Prostate gland (tissue), 2 donors: ENCODE results near the gene C9orf40. TPM values are rescaled to one million over a fixed set of nuclear protein-coding genes. Genes with fewer than 3 reads are reported as not detected.

ENCODE experiments used
- DNase-seq: peaks from one replicate; pipeline ENCODE4 v3.0.0-alpha.2; 2019; ENCODE audit warnings: low spot score
- H3K27ac ChIP-seq, 2 donors: fragments of 200-600 bp; sonication (generic); 2 replicates each; pipeline ENCODE4 v1.5.1; 2017 to 2019
- H3K27me3 ChIP-seq: fragments of 200-600 bp; sonication (generic); replicated peaks from 2 replicates; pipeline ENCODE4 v1.5.1; 2019; ENCODE audit not compliant: insufficient read depth
- H3K36me3 ChIP-seq, 2 donors: fragments of 200-600 bp; sonication (generic); 1 replicate in 1 of 2; 2 replicates in 1 of 2; pipeline versions ENCODE4 v1.5.1 to v1.8.1; 2017 to 2019
- H3K4me1 ChIP-seq: fragments of 200-600 bp; sonication (generic); replicated peaks from 2 replicates; pipeline ENCODE4 v1.5.1; 2019
- H3K4me3 ChIP-seq, 2 donors: fragments of 200-600 bp; sonication (generic); 2 replicates each; pipeline ENCODE4 v1.5.1; 2017 to 2019
- H3K9me3 ChIP-seq: fragments of 200-600 bp; sonication (generic); 2 replicates; pipeline ENCODE4 v1.5.1; 2017
- POLR2A ChIP-seq: fragments of 450-650 bp; IDR thresholded peaks from one replicate; pipeline ENCODE4 v1.6.1; 2016; ENCODE audit warnings: antibody characterized with exemption, mild to moderate bottlenecking
- POLR2AphosphoS5 ChIP-seq: sonication (generic); formaldehyde crosslinking; IDR thresholded peaks from one replicate; pipeline ENCODE4 v1.6.1; 2017; ENCODE audit warnings: antibody characterized with exemption
- intact Hi-C: fragments of 100-400 bp; cut with DNase I; formaldehyde crosslinking; loops from one replicate; pipeline ENCODE4 v1.14.2; 2022
- total RNA-seq, 2 donors: library from RNA; depleted of rRNA; stranded (reverse); fragments of >200 nt; gene quantifications; one replicate each; pipeline ENCODE4 v1.1.0, GENCODE V29; 2016
- TF ChIP-seq, protein P1 (sequence below), 4 experiments: fragments of 200-600 bp in 2 of 4; fragments of 450-650 bp in 2 of 4; sonication (generic) in 2 of 4; IDR thresholded peaks; 1 replicate in 3 of 4; 2 replicates in 1 of 4; pipeline ENCODE4 v1.5.1; 2016 to 2019; ENCODE audit warnings: antibody characterized with exemption in 4 of 4, mild to moderate bottlenecking in 2 of 4, moderate library complexity in 2 of 4

Gene C9orf40
- total RNA-seq, 2 donors from 2014 or later = 2.5 to 4.4 TPM

DNA sequence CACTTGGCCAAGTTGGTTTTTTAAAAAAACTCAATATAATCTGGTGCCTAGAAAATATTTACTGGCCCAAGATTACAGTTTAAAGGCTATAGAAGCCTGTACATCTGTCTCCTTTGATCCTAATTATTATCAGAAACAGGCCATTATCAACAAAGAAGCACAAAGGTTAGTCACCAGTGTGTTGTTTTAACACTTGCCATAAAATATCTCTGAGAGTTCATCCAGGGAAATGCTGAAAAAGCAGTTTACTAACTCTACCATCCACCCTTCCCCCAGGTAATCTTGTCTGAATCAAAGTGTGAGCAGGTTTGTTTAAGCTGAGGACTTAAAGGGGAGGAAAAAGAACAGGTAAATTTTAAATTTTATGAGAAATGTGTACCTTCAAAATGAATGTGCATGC, 51.7 kb downstream of the C9orf40 start:
- no peaks in the 10 kb centered on the region for H3K36me3 ChIP-seq
- no peak overlapping the region for H3K4me3 ChIP-seq
- H3K27ac ChIP-seq = no peak overlapping the region
- H3K4me1 ChIP-seq = no peaks in the 10 kb centered on the region
- intact Hi-C loops = no loop called here
- no peaks in the 10 kb centered on the region for H3K9me3 ChIP-seq
- H3K27me3 ChIP-seq = no peaks in the 10 kb centered on the region
- DNase-seq = no peak
- TF ChIP-seq POLR2AphosphoS5 (no peak), POLR2A (no peak)
- TF ChIP-seq, protein P1, sequence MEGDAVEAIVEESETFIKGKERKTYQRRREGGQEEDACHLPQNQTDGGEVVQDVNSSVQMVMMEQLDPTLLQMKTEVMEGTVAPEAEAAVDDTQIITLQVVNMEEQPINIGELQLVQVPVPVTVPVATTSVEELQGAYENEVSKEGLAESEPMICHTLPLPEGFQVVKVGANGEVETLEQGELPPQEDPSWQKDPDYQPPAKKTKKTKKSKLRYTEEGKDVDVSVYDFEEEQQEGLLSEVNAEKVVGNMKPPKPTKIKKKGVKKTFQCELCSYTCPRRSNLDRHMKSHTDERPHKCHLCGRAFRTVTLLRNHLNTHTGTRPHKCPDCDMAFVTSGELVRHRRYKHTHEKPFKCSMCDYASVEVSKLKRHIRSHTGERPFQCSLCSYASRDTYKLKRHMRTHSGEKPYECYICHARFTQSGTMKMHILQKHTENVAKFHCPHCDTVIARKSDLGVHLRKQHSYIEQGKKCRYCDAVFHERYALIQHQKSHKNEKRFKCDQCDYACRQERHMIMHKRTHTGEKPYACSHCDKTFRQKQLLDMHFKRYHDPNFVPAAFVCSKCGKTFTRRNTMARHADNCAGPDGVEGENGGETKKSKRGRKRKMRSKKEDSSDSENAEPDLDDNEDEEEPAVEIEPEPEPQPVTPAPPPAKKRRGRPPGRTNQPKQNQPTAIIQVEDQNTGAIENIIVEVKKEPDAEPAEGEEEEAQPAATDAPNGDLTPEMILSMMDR (IDR thresholded peaks at IDR 0.05) = no peak

Other genes with a start within 250 kb of the C9orf40 start
- 1 to 10 TPM in 1 of 2 donors, under 1 TPM in 1; 0.36 to 4.7 TPM for gene TRPM6, start 65.0 kb downstream of the C9orf40 start, total RNA-seq
- gene CARNMT1, start 75.4 kb upstream of the C9orf40 start, total RNA-seq = 10 to 100 TPM; 24.7 to 25.3 TPM
- 10 to 100 TPM; 16.2 to 34.1 TPM for gene NMRK1, start 135.2 kb upstream of the C9orf40 start, total RNA-seq
- 10 to 100 TPM; 24.5 to 35.8 TPM for gene OSTF1, start 135.6 kb upstream of the C9orf40 start, total RNA-seq